ENCODE results near the gene CLDN15.
"Not testable (repeated sequence)": the region's sequence is repeated elsewhere in the genome, so short reads cannot be mapped to it uniquely, and the experiment has no call there.

Gene CLDN15

DNA sequence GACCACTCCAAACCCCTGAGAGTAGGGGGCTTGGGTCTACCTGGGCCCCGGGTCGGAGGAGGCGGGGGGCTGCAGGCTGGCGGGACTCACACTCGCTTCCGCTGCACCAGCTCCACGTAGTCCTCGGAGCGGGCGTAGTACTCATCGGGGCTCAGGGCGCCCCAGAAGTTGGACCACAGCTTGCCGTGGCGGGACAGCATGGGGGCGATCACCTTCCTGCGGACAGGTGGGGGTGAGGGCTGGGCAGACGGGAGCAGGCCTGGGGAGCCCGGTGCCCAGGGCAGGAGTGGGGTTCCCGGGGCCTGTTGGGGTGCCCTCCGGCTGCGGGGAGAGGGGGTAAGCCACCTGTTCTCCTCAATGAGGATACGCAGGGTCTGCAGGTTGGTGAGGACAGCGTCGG is 26.1 kb downstream of the CLDN15 start:
- no peak overlapping the region for H3K4me3 Mint-ChIP-seq
- peaks cover 10% of the 10 kb centered on the region for H3K4me1 Mint-ChIP-seq

DNA sequence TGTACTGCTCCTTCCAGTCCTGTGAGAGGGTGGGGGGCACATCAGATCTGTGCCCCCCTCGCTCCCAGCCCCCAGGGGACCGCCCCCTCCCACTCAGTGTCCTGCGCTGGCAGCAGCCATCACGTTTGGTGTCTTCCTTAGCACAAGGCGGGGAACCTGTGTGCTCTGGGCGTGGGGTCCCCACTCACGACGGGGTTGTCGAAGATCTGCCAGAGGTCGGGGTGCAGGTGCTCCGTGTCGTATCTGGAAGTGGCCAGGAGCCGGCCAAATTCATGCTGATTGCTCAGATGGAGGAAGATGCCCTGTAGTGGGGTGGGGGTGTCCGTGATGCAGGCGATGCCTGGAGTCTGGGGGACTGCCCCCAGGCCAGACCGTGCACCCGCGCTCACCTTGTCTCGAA is 27.5 kb downstream of the CLDN15 start:
- Mint-ChIP-seq H3K4me3 (no peak overlapping the region), H3K27ac (no peak overlapping the region), H3K27me3 (ENCODE audit: low read depth, poor library complexity) (peaks cover 5% of the 10 kb centered on the region), H3K9me3 (no peaks in the 10 kb centered on the region), H3K4me1 (no peaks in the 10 kb centered on the region), H3K36me3 (ENCODE audit: low read depth) (peaks cover 27% of the 10 kb centered on the region)
- no peak for DNase-seq
- TF ChIP-seq, protein P1, sequence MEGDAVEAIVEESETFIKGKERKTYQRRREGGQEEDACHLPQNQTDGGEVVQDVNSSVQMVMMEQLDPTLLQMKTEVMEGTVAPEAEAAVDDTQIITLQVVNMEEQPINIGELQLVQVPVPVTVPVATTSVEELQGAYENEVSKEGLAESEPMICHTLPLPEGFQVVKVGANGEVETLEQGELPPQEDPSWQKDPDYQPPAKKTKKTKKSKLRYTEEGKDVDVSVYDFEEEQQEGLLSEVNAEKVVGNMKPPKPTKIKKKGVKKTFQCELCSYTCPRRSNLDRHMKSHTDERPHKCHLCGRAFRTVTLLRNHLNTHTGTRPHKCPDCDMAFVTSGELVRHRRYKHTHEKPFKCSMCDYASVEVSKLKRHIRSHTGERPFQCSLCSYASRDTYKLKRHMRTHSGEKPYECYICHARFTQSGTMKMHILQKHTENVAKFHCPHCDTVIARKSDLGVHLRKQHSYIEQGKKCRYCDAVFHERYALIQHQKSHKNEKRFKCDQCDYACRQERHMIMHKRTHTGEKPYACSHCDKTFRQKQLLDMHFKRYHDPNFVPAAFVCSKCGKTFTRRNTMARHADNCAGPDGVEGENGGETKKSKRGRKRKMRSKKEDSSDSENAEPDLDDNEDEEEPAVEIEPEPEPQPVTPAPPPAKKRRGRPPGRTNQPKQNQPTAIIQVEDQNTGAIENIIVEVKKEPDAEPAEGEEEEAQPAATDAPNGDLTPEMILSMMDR (IDR thresholded peaks at IDR 0.05), result no peak

More for the DNA sequence above, 26.1 kb downstream of the CLDN15 start:
- Mint-ChIP-seq H3K27me3 (ENCODE audit: low read depth, poor library complexity) (no peaks in the 10 kb centered on the region), H3K27ac (no peak overlapping the region), H3K36me3 (ENCODE audit: low read depth) (peaks cover 22% of the 10 kb centered on the region), H3K9me3 (no peaks in the 10 kb centered on the region)
- DNase-seq, result no peak
- TF ChIP-seq, protein P1 (IDR thresholded peaks at IDR 0.05), result no peak

DNA sequence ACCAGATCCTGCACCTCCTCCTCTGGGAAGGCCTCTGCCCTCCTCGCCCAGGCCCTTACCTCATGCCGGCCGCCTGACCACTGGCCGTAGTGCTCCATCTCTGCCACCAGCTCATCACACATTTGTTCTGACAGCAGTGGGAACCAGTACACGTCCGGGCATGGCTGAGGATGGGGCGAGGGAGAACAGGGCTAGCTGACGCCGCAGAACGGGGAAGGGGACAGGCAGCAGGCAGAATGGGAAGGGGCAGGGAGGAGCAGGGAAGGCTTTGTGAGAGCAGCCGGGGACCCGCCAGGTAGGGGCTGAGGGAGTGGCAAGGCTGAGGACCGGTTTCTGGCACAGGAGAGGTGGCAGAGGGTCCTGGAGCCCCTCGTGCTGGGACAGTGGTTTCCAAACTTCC is 28.8 kb downstream of the CLDN15 start:
- no peak for DNase-seq
- TF ChIP-seq, protein P1 (IDR thresholded peaks at IDR 0.05), result no peak
- H3K4me1 Mint-ChIP-seq, result no peaks in the 10 kb centered on the region
- peaks cover 22% of the 10 kb centered on the region for H3K36me3 Mint-ChIP-seq (ENCODE audit: low read depth)
- H3K27ac Mint-ChIP-seq, result no peak overlapping the region
- H3K27me3 Mint-ChIP-seq (ENCODE audit: low read depth, poor library complexity), result peaks cover 19% of the 10 kb centered on the region
- H3K4me3 Mint-ChIP-seq, result no peak overlapping the region
- no peaks in the 10 kb centered on the region for H3K9me3 Mint-ChIP-seq

DNA sequence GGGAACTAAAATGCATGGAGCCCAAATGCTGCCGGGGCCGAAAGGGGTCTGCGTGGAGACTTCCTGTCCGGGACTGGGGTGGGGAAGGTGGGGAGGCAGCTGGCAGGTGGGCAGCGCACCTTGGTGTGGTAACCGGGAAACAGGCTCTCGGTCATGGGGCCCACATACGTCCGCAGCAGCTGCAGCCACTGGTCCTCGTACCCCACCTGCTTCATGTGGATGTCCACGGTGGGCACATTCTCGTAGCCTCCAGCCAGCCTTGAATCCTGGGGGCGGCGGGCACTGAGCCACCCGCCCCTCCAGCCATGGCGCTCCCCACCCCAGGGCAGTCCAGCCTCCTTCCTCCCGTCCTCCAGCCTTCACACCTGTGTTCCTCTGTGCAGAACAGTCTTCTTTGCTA is 30.1 kb downstream of the CLDN15 start:
- H3K27me3 Mint-ChIP-seq (ENCODE audit: low read depth, poor library complexity), result peaks cover 32% of the 10 kb centered on the region
- H3K27ac Mint-ChIP-seq, result no peak overlapping the region
- no peak for DNase-seq
- no peak overlapping the region for H3K4me3 Mint-ChIP-seq
- H3K36me3 Mint-ChIP-seq (ENCODE audit: low read depth), result peaks cover 22% of the 10 kb centered on the region
- H3K9me3 Mint-ChIP-seq, result no peaks in the 10 kb centered on the region
- H3K4me1 Mint-ChIP-seq, result no peaks in the 10 kb centered on the region
- TF ChIP-seq, protein P1 (IDR thresholded peaks at IDR 0.05), result no peak

DNA sequence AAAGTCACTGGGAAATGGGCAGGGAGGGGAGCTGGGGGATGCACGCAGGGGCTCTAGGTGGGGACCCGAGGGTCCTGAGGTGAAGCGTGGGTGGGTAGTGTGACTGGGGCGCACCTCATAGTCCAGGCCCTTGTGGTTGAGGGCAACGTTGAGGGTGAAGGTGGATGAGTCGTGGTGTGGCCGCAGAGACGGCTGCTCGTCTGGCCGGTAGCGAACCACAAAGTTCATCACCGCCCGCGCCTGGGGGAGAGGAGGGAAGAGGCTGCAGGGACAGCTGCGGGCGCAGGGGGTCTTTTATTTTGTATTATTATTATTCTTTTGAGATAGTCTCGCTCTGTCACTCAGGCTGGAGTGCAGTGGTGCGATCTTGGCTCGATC is 30.9 kb downstream of the CLDN15 start:
- Mint-ChIP-seq H3K27ac (peak overlapping the region; percentile 47), H3K4me1 (no peaks in the 10 kb centered on the region), H3K9me3 (no peaks in the 10 kb centered on the region), H3K36me3 (ENCODE audit: low read depth) (peaks cover 22% of the 10 kb centered on the region), H3K4me3 (no peak overlapping the region), H3K27me3 (ENCODE audit: low read depth, poor library complexity) (peaks cover 40% of the 10 kb centered on the region)
- DNase-seq, result no peak
- TF ChIP-seq, protein P1 (IDR thresholded peaks at IDR 0.05), result no peak

DNA sequence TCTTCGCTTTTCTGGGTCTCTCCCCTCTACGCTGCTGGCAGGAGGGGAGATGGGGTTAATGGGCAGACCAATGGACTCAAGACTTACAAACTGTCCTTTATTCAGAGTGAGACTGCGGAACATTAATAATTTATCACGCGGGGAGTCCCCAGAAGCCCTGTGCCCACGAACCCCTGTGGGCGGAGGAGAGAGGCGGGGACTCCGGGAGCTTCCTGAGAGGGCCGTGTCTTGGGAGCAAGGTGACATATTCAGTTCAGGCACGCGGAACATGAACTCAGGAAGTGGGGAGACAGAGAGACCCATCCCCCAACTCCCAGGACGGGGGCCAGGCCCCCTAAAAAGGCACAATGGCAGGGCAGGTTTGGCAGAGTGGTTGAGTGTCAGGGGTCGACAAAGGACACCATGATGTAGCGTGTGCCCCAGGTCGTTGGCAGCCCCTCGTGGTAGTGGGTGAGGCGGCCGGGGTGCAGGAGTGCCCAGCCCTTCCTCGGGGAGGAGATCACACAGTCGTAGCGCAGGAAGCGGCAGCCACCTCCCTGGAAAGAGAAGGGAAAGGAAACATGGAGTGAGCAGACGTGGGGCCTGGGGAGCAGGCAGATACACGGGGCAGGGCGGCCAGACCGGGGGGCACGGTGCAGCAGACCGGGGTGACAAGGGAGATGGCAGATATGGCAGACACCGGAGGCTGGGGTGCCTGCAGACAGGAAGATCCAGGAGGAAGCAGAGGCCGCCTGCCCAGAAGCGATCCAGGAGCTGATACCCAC is 31.5 kb downstream of the CLDN15 start:
- DNase-seq, result no peak
- Mint-ChIP-seq H3K27me3 (ENCODE audit: low read depth, poor library complexity) (peaks cover 46% of the 10 kb centered on the region), H3K4me1 (peaks cover 4% of the 10 kb centered on the region), H3K4me3 (no peak overlapping the region), H3K36me3 (ENCODE audit: low read depth) (peaks cover 22% of the 10 kb centered on the region), H3K9me3 (no peaks in the 10 kb centered on the region), H3K27ac (no peak overlapping the region)
- TF ChIP-seq, protein P1 (IDR thresholded peaks at IDR 0.05), result no peak

DNA sequence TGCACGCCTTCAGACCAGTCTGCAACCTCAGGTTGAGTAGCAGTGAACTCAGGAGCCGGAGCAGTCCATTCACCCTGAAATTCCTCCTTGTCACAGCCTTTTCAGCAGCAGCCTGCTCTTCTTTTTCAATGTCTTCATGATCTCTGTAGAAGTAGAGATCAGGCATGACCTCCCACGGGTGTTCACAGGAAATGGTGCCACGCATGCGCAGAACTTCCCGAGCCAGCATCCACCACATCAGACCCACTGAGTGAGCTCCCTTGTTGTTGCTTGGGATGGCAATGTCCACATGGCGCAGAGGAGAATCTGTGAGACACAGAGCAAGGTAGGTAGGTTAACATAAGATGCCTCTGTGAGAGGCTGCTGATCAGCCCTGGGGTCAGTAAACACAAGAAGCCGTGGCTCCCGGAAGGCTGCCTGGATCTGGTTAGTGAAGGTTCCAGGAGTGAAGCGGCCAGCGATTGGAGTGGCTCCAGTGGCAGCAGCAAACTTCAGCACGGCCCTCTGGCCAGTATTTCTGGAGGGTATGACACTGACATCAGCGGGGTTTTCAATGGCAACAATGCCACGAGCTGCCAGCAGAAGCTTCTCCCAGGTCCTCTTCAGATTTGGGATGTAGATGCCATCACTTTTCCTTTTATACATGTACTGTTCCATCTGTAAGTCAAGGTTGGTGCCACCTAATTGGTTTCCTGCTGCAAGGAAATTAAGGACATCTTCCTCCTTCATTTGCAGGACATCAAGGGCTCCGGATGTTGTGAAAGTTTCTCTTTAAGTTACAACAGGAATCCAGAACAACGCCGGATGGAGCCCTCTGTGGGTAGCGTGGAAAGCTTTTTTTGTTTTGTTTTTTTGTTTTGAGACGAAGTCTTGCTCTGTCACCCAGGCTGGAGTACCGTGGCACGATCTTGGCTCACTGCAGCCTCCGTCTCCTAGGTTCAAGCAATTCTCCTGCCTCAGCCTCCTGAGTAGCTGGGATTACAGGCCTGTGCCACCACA is 33.6 kb downstream of the CLDN15 start:
- H3K27ac Mint-ChIP-seq, H3K9me3 Mint-ChIP-seq, H3K4me3 Mint-ChIP-seq, DNase-seq: not testable (repeated sequence)
- H3K27me3 Mint-ChIP-seq (ENCODE audit: low read depth, poor library complexity), result peaks cover 66% of the 10 kb centered on the region
- peaks cover 15% of the 10 kb centered on the region for H3K4me1 Mint-ChIP-seq
- H3K36me3 Mint-ChIP-seq (ENCODE audit: low read depth), result peaks cover 16% of the 10 kb centered on the region
